Neural cell (in vitro differentiated cells): Measurements from ENCODE around the gene SYTL4. TPM values are rescaled to one million over a fixed set of nuclear protein-coding genes. Genes with fewer than 3 reads are reported as not detected.

Experiments used
- H2AFZ ChIP-seq: fragments of 200-600, 300-800 bp; sonication (generic), shearing (Covaris generic); 2 replicates; pipeline ENCODE4 v1.6.0; 2014; ENCODE audit warnings: low read depth, mild to moderate bottlenecking, antibody characterized with exemption, low read length, moderate library complexity
- H3F3A ChIP-seq: fragments of 200-600 bp; shearing (Covaris generic); 2 replicates; pipeline ENCODE4 v1.6.1; 2016; ENCODE audit warnings: mild to moderate bottlenecking, moderate library complexity, mixed read lengths, antibody characterized with exemption, low read length; ENCODE audit not compliant: insufficient read depth, poor library complexity, severe bottlenecking
- H3K27ac ChIP-seq: fragments of 200-600, 300-800 bp; sonication (generic), shearing (Covaris generic); 2 replicates; pipeline ENCODE4 v1.5.1; 2014; ENCODE audit warnings: mild to moderate bottlenecking, low read length, moderate library complexity
- H3K27me3 ChIP-seq: fragments of 300-800, 200-600 bp; sonication (generic), shearing (Covaris generic); 2 replicates; pipeline ENCODE4 v1.6.0; 2014; ENCODE audit warnings: mild to moderate bottlenecking, low read depth, low read length, moderate library complexity; ENCODE audit not compliant: insufficient read depth
- H3K36me3 ChIP-seq: fragments of 300-800, 200-600 bp; sonication (generic), shearing (Covaris generic); 2 replicates; pipeline ENCODE4 v1.5.1; 2014; ENCODE audit warnings: mild to moderate bottlenecking, antibody characterized with exemption, low read length, moderate library complexity; ENCODE audit not compliant: insufficient read depth
- H3K4me2 ChIP-seq: fragments of 300-800, 200-600 bp; sonication (generic), shearing (Covaris generic); 2 replicates; pipeline ENCODE4 v1.6.0; 2014; ENCODE audit warnings: mild to moderate bottlenecking, low read length
- H3K4me3 ChIP-seq: fragments of 300-800, 200-600 bp; sonication (generic), shearing (Covaris generic); 2 replicates; pipeline ENCODE4 v1.5.1; 2014; ENCODE audit warnings: mild to moderate bottlenecking, low read length, moderate library complexity
- H3K79me2 ChIP-seq: fragments of 200-600 bp; shearing (Covaris generic); replicated peaks from 2 replicates; pipeline ENCODE4 v1.6.0; 2014; ENCODE audit warnings: mild to moderate bottlenecking, low read length, moderate library complexity; ENCODE audit not compliant: insufficient read depth
- H3K9ac ChIP-seq: fragments of 300-800, 200-600 bp; sonication (generic), shearing (Covaris generic); 2 replicates; pipeline ENCODE4 v1.6.1; 2016; ENCODE audit warnings: mild to moderate bottlenecking, low read length, mixed read lengths
- H3K9me2 ChIP-seq: fragments of 200-600 bp; shearing (Covaris generic); 2 replicates; pipeline ENCODE4 v1.6.1; 2016; ENCODE audit warnings: mild to moderate bottlenecking, low read length, mixed read lengths; ENCODE audit not compliant: insufficient read depth
- H3K9me3 ChIP-seq: fragments of 200-600, 300-800 bp; sonication (generic), shearing (Covaris generic); 2 replicates; pipeline ENCODE4 v1.6.1; 2016; ENCODE audit warnings: mild to moderate bottlenecking, mixed run types, low read length, moderate library complexity, mixed read lengths
- H4K20me1 ChIP-seq: fragments of 200-600 bp; shearing (Covaris generic); 2 replicates; pipeline ENCODE4 v1.6.1; 2016; ENCODE audit warnings: mild to moderate bottlenecking, mixed run types; ENCODE audit not compliant: insufficient read depth
- EP300 ChIP-seq: fragments of 450-650 bp; conservative IDR thresholded peaks from 2 replicates; pipeline ENCODE4 v1.6.1; 2014; ENCODE audit warnings: antibody characterized with exemption, mild to moderate bottlenecking, moderate library complexity; ENCODE audit not compliant: poor library complexity, severe bottlenecking
- EZH2 ChIP-seq: fragments of 200-600, 300-800 bp; shearing (Covaris generic), sonication (generic); IDR thresholded peaks from 2 replicates; pipeline ENCODE4 v1.6.1; 2014; ENCODE audit warnings: antibody characterized with exemption, low read length, borderline replicate concordance, mild to moderate bottlenecking; ENCODE audit not compliant: insufficient read depth, poor library complexity, severe bottlenecking
- MXI1 ChIP-seq: fragments of 450-650 bp; conservative IDR thresholded peaks from 2 replicates; pipeline ENCODE4 v1.6.1; 2014; ENCODE audit warnings: antibody characterized with exemption, mild to moderate bottlenecking; ENCODE audit not compliant: poor library complexity, severe bottlenecking
- POLR2AphosphoS5 ChIP-seq: IDR thresholded peaks from 2 replicates; pipeline ENCODE4 v1.6.1; 2012
- RAD21 ChIP-seq: fragments of 450-650 bp; conservative IDR thresholded peaks from 2 replicates; pipeline ENCODE4 v1.6.1; 2014; ENCODE audit warnings: antibody characterized with exemption, mild to moderate bottlenecking, moderate library complexity
- SMC3 ChIP-seq: fragments of 450-650 bp; conservative IDR thresholded peaks from 2 replicates; pipeline ENCODE4 v1.6.1; 2014; ENCODE audit warnings: antibody characterized with exemption, mild to moderate bottlenecking, moderate library complexity; ENCODE audit not compliant: poor library complexity
- TAF1 ChIP-seq: IDR thresholded peaks from 2 replicates; pipeline ENCODE4 v1.6.1; 2012; ENCODE audit warnings: low read depth
- polyA plus RNA-seq: library from polyadenylated mRNA; depleted of rRNA; stranded (reverse); fragments of >200 nt; gene quantifications from 2 replicates; pipeline ENCODE4 v1.2.3, GENCODE V29; 2014
- TF ChIP-seq, protein P1 (sequence below): fragments of 450-650 bp; IDR thresholded peaks from 2 replicates; pipeline ENCODE4 v1.5.1; 2014; ENCODE audit warnings: antibody characterized with exemption, mild to moderate bottlenecking, moderate library complexity; ENCODE audit not compliant: poor library complexity, severe bottlenecking
- TF ChIP-seq, protein P2 (sequence below): IDR thresholded peaks from 2 replicates; pipeline ENCODE4 v1.6.1; 2012; ENCODE audit warnings: borderline replicate concordance

SYTL4 gene
- polyA plus RNA-seq, 1 donor from 2014 or later, result 0.11 TPM

DNA sequence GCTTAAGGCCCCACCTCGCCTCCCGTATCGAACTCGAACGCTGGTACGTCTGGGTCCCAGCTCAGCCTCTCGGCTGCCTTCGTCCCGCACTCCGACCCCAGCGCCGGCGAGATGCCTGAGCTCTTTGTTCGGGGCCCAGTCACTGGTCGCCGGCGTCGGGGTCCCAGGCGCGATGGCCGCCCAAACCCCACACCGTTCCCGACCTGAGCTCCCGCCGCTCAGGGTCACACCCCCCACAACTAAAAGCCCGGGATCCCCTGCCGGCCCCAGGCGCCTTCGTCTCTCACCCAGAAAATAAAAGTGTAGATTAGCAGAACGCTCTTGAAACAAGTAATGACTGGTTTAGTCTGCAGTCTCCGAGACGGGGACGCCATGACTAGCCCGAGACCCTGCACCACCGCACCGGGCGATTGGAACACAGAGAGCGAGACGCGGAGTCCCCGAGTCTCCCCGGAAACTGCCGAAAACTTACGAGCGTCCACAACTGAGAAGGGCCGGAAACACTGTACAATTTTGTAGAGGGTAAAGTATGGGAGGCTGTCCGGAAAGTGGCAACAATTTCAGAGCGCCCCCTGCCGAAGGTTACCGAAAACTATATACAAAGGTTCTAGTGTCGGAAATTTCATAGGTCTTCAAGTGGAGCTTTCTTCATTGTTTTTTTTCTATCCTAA lies 95.5 kb downstream of the SYTL4 start, which contains the start of gene TSPAN6:
TSPAN6 (minus strand) TSS at position 486 of the 671 bp plus-strand sequence; CDS start at position 374, 112 bp downstream.
- Histone ChIP-seq H3K79me2 (no peaks in the 10 kb centered on the region), H3K9me2 (no peaks in the 10 kb centered on the region), H3F3A (no peaks in the 10 kb centered on the region), H3K36me3 (no peaks in the 10 kb centered on the region), H3K27ac (no peak within 1 kb of the TSS), H3K4me3 (peak within 1 kb of the TSS; percentile 69), H3K4me2 (peak within 1 kb of the TSS; percentile 14), H2AFZ (no peak within 1 kb of the TSS), H3K9me3 (no peaks in the 10 kb centered on the region), H3K9ac (peak within 1 kb of the TSS; percentile 62), H3K27me3 (no peaks in the 10 kb centered on the region), H4K20me1 (no peaks in the 10 kb centered on the region)
- TF ChIP-seq, protein P1, sequence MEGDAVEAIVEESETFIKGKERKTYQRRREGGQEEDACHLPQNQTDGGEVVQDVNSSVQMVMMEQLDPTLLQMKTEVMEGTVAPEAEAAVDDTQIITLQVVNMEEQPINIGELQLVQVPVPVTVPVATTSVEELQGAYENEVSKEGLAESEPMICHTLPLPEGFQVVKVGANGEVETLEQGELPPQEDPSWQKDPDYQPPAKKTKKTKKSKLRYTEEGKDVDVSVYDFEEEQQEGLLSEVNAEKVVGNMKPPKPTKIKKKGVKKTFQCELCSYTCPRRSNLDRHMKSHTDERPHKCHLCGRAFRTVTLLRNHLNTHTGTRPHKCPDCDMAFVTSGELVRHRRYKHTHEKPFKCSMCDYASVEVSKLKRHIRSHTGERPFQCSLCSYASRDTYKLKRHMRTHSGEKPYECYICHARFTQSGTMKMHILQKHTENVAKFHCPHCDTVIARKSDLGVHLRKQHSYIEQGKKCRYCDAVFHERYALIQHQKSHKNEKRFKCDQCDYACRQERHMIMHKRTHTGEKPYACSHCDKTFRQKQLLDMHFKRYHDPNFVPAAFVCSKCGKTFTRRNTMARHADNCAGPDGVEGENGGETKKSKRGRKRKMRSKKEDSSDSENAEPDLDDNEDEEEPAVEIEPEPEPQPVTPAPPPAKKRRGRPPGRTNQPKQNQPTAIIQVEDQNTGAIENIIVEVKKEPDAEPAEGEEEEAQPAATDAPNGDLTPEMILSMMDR, result peak; percentile 67
- TF ChIP-seq RAD21 (no peak), SMC3 (peak; percentile 20), TAF1 (no peak), EZH2 (no peak)

DNA sequence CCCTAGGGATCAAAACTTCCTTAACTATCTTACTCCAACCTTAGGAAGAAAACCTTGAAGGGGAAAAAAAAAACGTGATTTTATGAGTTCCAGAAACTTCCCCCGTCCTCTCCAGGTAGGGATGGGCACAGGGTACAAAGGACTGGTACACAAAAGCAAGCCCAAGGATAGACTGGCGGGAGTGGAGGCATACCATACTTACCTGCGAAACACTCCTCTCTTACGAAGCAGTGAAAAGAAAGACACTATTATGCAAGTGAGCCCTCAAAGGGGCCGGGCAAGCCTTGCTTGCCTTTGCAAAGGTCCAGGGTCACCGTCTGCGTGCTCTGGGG lies 96.0 kb downstream of the SYTL4 start:
- TF ChIP-seq EZH2 (no peak), SMC3 (no peak), MXI1 (no peak), EP300 (no peak), TAF1 (no peak), RAD21 (no peak), POLR2AphosphoS5 (no peak)
- TF ChIP-seq, protein P1, result no peak
- TF ChIP-seq, protein P2, sequence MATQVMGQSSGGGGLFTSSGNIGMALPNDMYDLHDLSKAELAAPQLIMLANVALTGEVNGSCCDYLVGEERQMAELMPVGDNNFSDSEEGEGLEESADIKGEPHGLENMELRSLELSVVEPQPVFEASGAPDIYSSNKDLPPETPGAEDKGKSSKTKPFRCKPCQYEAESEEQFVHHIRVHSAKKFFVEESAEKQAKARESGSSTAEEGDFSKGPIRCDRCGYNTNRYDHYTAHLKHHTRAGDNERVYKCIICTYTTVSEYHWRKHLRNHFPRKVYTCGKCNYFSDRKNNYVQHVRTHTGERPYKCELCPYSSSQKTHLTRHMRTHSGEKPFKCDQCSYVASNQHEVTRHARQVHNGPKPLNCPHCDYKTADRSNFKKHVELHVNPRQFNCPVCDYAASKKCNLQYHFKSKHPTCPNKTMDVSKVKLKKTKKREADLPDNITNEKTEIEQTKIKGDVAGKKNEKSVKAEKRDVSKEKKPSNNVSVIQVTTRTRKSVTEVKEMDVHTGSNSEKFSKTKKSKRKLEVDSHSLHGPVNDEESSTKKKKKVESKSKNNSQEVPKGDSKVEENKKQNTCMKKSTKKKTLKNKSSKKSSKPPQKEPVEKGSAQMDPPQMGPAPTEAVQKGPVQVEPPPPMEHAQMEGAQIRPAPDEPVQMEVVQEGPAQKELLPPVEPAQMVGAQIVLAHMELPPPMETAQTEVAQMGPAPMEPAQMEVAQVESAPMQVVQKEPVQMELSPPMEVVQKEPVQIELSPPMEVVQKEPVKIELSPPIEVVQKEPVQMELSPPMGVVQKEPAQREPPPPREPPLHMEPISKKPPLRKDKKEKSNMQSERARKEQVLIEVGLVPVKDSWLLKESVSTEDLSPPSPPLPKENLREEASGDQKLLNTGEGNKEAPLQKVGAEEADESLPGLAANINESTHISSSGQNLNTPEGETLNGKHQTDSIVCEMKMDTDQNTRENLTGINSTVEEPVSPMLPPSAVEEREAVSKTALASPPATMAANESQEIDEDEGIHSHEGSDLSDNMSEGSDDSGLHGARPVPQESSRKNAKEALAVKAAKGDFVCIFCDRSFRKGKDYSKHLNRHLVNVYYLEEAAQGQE, result no peak
- Histone ChIP-seq H3F3A (no peaks in the 10 kb centered on the region), H3K4me2 (no peak overlapping the region)

More for the DNA sequence above, 96.0 kb downstream of the SYTL4 start:
- H3K9me2 ChIP-seq, result no peaks in the 10 kb centered on the region
- H3K9me3 ChIP-seq, result no peaks in the 10 kb centered on the region
- H3K79me2 ChIP-seq, result no peaks in the 10 kb centered on the region
- H3K27me3 ChIP-seq, result no peaks in the 10 kb centered on the region
- no peaks in the 10 kb centered on the region for H4K20me1 ChIP-seq
- no peak overlapping the region for H2AFZ ChIP-seq
- H3K4me3 ChIP-seq, result peak overlapping the region; percentile 69
- H3K9ac ChIP-seq, result peak overlapping the region; percentile 62
- no peaks in the 10 kb centered on the region for H3K36me3 ChIP-seq
- H3K27ac ChIP-seq, result no peak overlapping the region
